Colonic mucosa (tissue), 4 donors: ENCODE results near the gene RANBP17. TPM values are rescaled to one million over a fixed set of nuclear protein-coding genes. Genes with fewer than 3 reads are reported as not detected.
"Not testable (repeated sequence)": the region's sequence is repeated elsewhere in the genome, so short reads cannot be mapped to it uniquely, and the experiment has no call there.

ENCODE experiments used
- DNase-seq: peaks from one replicate; pipeline ENCODE4 v3.0.0-alpha.2; 2020
- H3K27ac ChIP-seq: fragments of 200-600 bp; one replicate; pipeline ENCODE4 v1.8.0; 2021
- H3K27me3 ChIP-seq: fragments of 200-600 bp; one replicate; pipeline ENCODE4 v1.8.0; 2021
- H3K36me3 ChIP-seq: fragments of 200-600 bp; one replicate; pipeline ENCODE4 v1.8.0; 2021
- H3K4me1 ChIP-seq: fragments of 200-600 bp; one replicate; pipeline ENCODE4 v1.8.0; 2021; ENCODE audit warnings: mild to moderate bottlenecking
- H3K4me3 ChIP-seq: fragments of 200-600 bp; one replicate; pipeline ENCODE4 v1.8.0; 2021
- H3K9ac ChIP-seq, 2 donors: one replicate each; pipeline ENCODE4 v1.7.0; 2013; ENCODE audit warnings: control low read depth in 2 of 2, low read depth in 2 of 2, low read length in 2 of 2
- H3K9me3 ChIP-seq: fragments of 200-600 bp; one replicate; pipeline ENCODE4 v1.8.0; 2021
- CTCF ChIP-seq: fragments of 200-600 bp; IDR thresholded peaks from one replicate; pipeline ENCODE4 v1.8.0; 2022; ENCODE audit warnings: antibody characterized with exemption, mild to moderate bottlenecking
- intact Hi-C: fragments of 100-400 bp; cut with DNase I; formaldehyde crosslinking; loops from one replicate; pipeline ENCODE4 v1.14.1; 2022
- total RNA-seq, 2 donors: library from RNA; stranded (reverse); fragmentation: NEBNext Ultra II Directional in 1 of 2; extraction: Animal tissue kit (Norgen Biotek cat#: 25700) in 1 of 2; gene quantifications; one replicate each; pipeline ENCODE4 v1.2.1, GENCODE V29; 2021
- donor health status: healthy.
- donor health status: DM: no; HTN: no; CAD: no.
- donor health status: DM: no; HTN: no; CAD: no.

The RANBP17 gene
- total RNA-seq, 2 donors from 2014 or later: 7.9 to 9.4 TPM

- no peaks in the 10 kb centered on the region for H3K4me1 ChIP-seq
- no peak overlapping the region for H3K9ac ChIP-seq
- intact Hi-C loops: no loop called here
- no peaks in the 10 kb centered on the region for H3K9me3 ChIP-seq
- TF ChIP-seq CTCF: no peak
- no peaks in the 10 kb centered on the region for H3K36me3 ChIP-seq
- H3K27ac ChIP-seq: no peak overlapping the region
- no peaks in the 10 kb centered on the region for H3K27me3 ChIP-seq
- no peak for DNase-seq
- H3K4me3 ChIP-seq: no peak overlapping the region
These were observed 3.8 kb downstream of the RANBP17 start for GRCh38 chr5:170865622-170866021.

GRCh38 chr5:170867825-170868224 lies 6.0 kb downstream of the RANBP17 start:
- H3K9me3 ChIP-seq: no peaks in the 10 kb centered on the region
- intact Hi-C loops: no loop called here
- H3K9ac ChIP-seq: no peak overlapping the region
- no peak for TF ChIP-seq CTCF
- no peak overlapping the region for H3K4me3 ChIP-seq
- no peak for DNase-seq
- H3K27ac ChIP-seq: no peak overlapping the region
- no peaks in the 10 kb centered on the region for H3K4me1 ChIP-seq
- H3K36me3 ChIP-seq: no peaks in the 10 kb centered on the region
- H3K27me3 ChIP-seq: no peaks in the 10 kb centered on the region

- H3K36me3 ChIP-seq, H3K4me3 ChIP-seq, DNase-seq, H3K9me3 ChIP-seq, H3K4me1 ChIP-seq, intact Hi-C loops, H3K27me3 ChIP-seq, H3K27ac ChIP-seq, H3K9ac ChIP-seq: not testable (repeated sequence)
These were observed 8.6 kb downstream of the RANBP17 start for GRCh38 chr5:170870390-170870789.

GRCh38 chr5:170874017-170874416 lies 12.2 kb downstream of the RANBP17 start:
- Histone ChIP-seq H3K27me3 (no peaks in the 10 kb centered on the region), H3K4me1 (no peaks in the 10 kb centered on the region), H3K9me3 (no peaks in the 10 kb centered on the region), H3K9ac (no peak overlapping the region), H3K27ac (no peak overlapping the region), H3K36me3 (no peaks in the 10 kb centered on the region), H3K4me3 (no peak overlapping the region)
- no peak for DNase-seq
- no peak for TF ChIP-seq CTCF
- intact Hi-C loops: no loop called here

- Histone ChIP-seq H3K27ac (no peak overlapping the region), H3K4me1 (no peaks in the 10 kb centered on the region), H3K4me3 (no peak overlapping the region), H3K9me3 (no peaks in the 10 kb centered on the region), H3K27me3 (no peaks in the 10 kb centered on the region), H3K9ac (no peak overlapping the region), H3K36me3 (no peaks in the 10 kb centered on the region)
- TF ChIP-seq CTCF: no peak
- no peak for DNase-seq
- intact Hi-C loops: no loop called here
These were observed 14.0 kb downstream of the RANBP17 start for GRCh38 chr5:170875811-170876210.

GRCh38 chr5:170880084-170880483 lies 18.3 kb downstream of the RANBP17 start:
- Histone ChIP-seq H3K4me3 (no peak overlapping the region), H3K27ac (no peak overlapping the region)
- intact Hi-C loops: no loop called here

More at GRCh38 chr5:170880084-170880483, 18.3 kb downstream of the RANBP17 start:
- Histone ChIP-seq H3K36me3 (no peaks in the 10 kb centered on the region), H3K9me3 (no peaks in the 10 kb centered on the region), H3K4me1 (no peaks in the 10 kb centered on the region), H3K27me3 (no peaks in the 10 kb centered on the region), H3K9ac (no peak overlapping the region)
- no peak for TF ChIP-seq CTCF
- no peak for DNase-seq
